Measurements from ENCODE around the gene FDXACB1.

GRCh38 chr11:111911563-111912401 lies 32.8 kb upstream of the FDXACB1 start, which contains the start of gene CRYAB:
- TF ChIP-seq CTCF (IDR thresholded peaks at IDR 0.05) (no peak), POLR2A (IDR thresholded peaks at IDR 0.05) (peak in 1 of 2 donors; percentile 47), EP300 (IDR thresholded peaks at IDR 0.05) (peak; percentile 75), POLR2AphosphoS5 (IDR thresholded peaks at IDR 0.05) (peak in 2 of 3 donors; percentile 71 to 73)

Measured in suprapubic skin (tissue), 4 donors.